ENCODE results near the gene CORO1A.
"Not testable (repeated sequence)": the region's sequence is repeated elsewhere in the genome, so short reads cannot be mapped to it uniquely, and the experiment has no call there.

CORO1A gene

DNA sequence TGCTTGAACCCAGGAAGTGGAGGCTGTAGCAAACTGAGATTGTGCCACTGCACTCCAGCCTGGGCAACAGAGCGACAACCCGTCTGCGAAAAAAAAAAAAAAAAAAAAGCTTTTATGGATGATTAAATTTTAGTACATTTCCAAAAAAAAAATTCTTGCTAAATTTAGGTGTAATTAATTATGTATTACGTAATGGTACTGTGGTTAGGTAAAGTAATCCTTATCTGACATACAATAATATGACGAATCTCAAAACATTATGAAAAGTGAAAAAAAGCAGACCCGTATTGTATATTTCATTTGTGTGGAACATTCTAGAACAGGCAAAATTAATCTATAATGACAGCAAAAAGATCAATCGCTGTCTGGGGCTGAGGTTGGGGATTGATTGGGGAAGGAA lies 10.3 kb upstream of the CORO1A start:
- H3K4me3 ChIP-seq (ENCODE audit: low read depth, low read length): no peak overlapping the region
- in situ Hi-C loops (cut with HindIII; ENCODE audit: low sequenced_read_pairs): no loop called here
- DNase-seq (ENCODE audit: low read depth, low spot score): no peak
- no peak for TF ChIP-seq CTCF (IDR thresholded peaks at IDR 0.05; ENCODE audit: low read depth, low read length)

GRCh38 chr16:30176876-30177275 lies 6.5 kb upstream of the CORO1A start:
- H3K4me3 ChIP-seq (ENCODE audit: low read depth, low read length); in situ Hi-C loops (cut with HindIII; ENCODE audit: low sequenced_read_pairs); DNase-seq (ENCODE audit: low read depth, low spot score): not testable (repeated sequence)

DNA sequence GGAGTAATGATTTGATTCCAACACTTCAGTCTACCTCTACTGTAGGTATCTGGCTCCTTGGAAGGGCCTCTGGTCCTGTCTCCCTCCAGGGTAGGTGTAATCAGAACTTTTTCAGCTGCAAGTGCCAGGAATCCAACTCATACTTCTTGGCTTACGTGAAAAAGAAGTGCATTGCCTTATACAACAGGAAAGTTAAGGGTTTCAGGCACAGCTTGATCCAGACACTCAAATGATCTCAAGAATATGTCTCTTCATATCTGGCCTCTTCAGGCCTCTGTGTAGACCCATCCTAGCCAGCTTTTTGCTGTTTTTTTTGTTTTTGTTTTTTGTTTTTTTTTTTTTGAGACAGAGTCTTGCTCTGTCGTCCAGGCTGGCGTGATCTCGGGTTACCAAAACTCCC lies 4.2 kb upstream of the CORO1A start:
- in situ Hi-C loops (cut with HindIII; ENCODE audit: low sequenced_read_pairs): no loop called here
- no peak for TF ChIP-seq CTCF (IDR thresholded peaks at IDR 0.05; ENCODE audit: low read depth, low read length)
- H3K4me3 ChIP-seq (ENCODE audit: low read depth, low read length): no peak overlapping the region
- DNase-seq (ENCODE audit: low read depth, low spot score): no peak

DNA sequence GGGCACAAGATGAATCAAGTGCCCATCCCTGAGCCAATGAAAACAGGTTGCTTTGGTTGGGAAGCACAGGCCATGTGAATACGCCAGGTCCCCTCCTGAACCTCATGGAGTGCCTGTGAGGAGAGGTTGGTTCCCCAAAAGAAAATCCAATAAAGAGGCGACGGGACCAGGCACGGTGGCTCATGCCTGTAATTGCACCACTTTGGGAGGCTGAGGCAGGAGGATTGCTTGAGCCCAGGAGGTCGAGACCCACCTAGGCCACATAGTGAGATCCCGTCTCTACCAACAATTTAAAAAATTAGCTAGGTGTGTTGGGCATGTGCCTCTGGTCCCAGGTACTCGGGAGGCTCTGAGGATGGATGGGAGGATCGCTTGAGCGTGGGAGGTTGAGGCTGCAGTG lies 3.5 kb upstream of the CORO1A start:
- TF ChIP-seq CTCF (IDR thresholded peaks at IDR 0.05; ENCODE audit: low read depth, low read length): no peak
- in situ Hi-C loops (cut with HindIII; ENCODE audit: low sequenced_read_pairs): no loop called here
- H3K4me3 ChIP-seq (ENCODE audit: low read depth, low read length): no peak overlapping the region
- no peak for DNase-seq (ENCODE audit: low read depth, low spot score)

DNA sequence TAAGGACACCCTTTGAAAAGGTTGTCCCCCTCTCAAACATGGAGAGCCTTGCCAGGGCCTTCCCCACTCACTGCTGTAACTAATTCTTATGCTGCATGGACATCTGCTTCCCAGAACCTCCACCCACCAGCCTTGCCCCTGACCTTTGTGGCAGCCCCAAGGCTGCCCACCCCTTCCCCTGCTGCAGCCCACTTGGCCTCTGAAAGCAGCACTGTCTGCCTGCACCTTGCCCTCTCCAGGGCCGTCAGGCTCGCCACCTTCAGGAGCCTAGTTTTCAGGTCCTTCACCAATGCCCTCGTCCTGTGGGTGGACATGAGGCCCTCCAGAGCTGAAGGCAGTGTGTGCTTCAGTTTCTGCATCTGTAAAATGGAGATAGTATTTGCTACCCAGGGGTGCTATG lies 2.7 kb upstream of the CORO1A start:
- in situ Hi-C loops (cut with HindIII; ENCODE audit: low sequenced_read_pairs): no loop called here
- DNase-seq (ENCODE audit: low read depth, low spot score): no peak
- H3K4me3 ChIP-seq (ENCODE audit: low read depth, low read length): no peak overlapping the region
- TF ChIP-seq CTCF (IDR thresholded peaks at IDR 0.05; ENCODE audit: low read depth, low read length): no peak

DNA sequence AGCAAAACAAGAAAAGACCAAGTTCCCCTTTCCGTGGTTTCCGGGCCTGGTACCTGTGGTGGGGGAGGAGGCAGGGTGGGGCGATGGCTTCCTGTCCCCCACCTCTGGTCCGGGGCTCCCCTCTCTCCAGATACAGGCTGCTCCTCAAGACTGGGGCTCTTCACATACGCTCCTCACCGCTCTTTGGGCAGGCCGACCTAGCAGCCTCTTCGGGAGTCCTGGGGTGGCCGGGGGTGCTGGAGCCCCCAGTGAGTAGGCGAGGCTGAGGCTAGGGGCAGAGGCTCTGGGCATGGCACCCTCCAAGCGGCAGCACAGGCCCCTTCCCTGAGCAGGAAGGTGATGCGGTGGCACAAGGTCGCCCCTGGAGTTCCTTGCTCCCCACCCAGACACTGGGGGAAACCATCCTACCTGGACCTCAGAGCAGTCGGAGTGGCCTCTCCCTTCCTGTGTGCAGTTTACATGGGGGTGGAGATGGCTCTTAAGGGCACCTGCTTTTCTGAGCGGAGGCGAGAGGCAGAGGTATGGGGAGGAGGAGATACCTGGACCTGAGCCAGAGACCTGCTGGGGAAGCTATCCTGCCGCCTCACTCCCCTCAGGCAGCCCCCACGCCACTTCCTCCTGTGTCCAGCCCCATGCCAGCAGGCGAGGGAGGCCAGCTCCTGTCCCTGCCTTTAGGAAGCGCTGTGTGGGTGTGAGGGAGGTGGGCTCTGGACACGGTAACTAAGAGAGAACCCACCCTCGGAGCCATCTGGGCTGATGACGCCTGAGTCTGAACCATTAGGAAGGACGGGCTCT lies 891 bp downstream of the CORO1A start:
- in situ Hi-C loops (cut with HindIII; ENCODE audit: low sequenced_read_pairs): no loop called here
- no peak for DNase-seq (ENCODE audit: low read depth, low spot score)
- H3K4me3 ChIP-seq (ENCODE audit: low read depth, low read length): peak overlapping the region; percentile 47
- TF ChIP-seq CTCF (IDR thresholded peaks at IDR 0.05; ENCODE audit: low read depth, low read length): no peak

- DNase-seq (ENCODE audit: low read depth, low spot score): no peak
- TF ChIP-seq CTCF (IDR thresholded peaks at IDR 0.05; ENCODE audit: low read depth, low read length): no peak
- H3K4me3 ChIP-seq (ENCODE audit: low read depth, low read length): no peak overlapping the region
- in situ Hi-C loops (cut with HindIII; ENCODE audit: low sequenced_read_pairs): no loop called here
These were observed 1.7 kb downstream of the CORO1A start for GRCh38 chr16:30184891-30185682.

Measured in astrocyte of the spinal cord (primary cell).